ENCODE results near the gene CAPZA2.
"Not testable (repeated sequence)": the region's sequence is repeated elsewhere in the genome, so short reads cannot be mapped to it uniquely, and the experiment has no call there.

Gene CAPZA2

DNA sequence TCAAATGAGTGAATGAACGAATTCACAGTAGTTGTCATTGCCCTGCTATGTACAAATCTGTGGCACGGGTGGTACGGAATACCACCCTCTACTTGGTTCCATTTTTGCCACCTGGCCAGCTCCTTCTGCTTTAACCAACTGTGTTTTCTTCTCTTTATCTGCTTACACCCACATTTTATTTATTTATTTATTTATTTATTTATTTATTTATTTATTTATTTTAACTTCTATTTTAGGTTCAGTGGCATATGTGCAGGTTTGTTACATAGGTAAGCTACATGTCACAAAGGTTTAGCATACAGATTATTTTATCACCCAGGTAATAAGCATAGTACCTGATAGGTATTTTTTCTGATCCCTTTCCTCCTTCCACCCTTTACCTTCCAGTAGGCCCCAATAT, 42.2 kb upstream of the CAPZA2 start:
- H3K79me1 ChIP-seq (ENCODE audit: low read depth, low read length) = no peaks in the 10 kb centered on the region
- H4K91ac ChIP-seq (ENCODE audit: low read depth, low read length, poor library complexity) = no peak overlapping the region
- H3K4me1 ChIP-seq (ENCODE audit: control insufficient read depth in 2 of 2, insufficient read depth in 1 of 2, low read depth in 1 of 2, low read length in 2 of 2) = no peaks in the 10 kb centered on the region
- no peaks in the 10 kb centered on the region for H3K9me3 ChIP-seq (replicated peaks in 1 of 2; ENCODE audit: control insufficient read depth in 2 of 2, insufficient read depth in 1 of 2, low read depth in 1 of 2, low read length in 2 of 2)
- H4K8ac ChIP-seq (ENCODE audit: low read depth, low read length) = no peak overlapping the region
- no peak overlapping the region for H3K4ac ChIP-seq (ENCODE audit: low read length)
- no peak overlapping the region for H2BK5ac ChIP-seq (ENCODE audit: low read length)
- no peak overlapping the region for H2BK12ac ChIP-seq (ENCODE audit: low read length)
- no peak overlapping the region for H3K9ac ChIP-seq (ENCODE audit: low read depth, low read length, poor library complexity)
- no peak overlapping the region for H3K14ac ChIP-seq (ENCODE audit: low read length)
- H3K4me3 ChIP-seq (ENCODE audit: low read length in 2 of 2) = no peak overlapping the region
- DNase-seq (ENCODE audit: low spot score) = no peak
- no peak overlapping the region for H3K18ac ChIP-seq (ENCODE audit: low read length)
- H3K36me3 ChIP-seq (replicated peaks in 1 of 2; ENCODE audit: control insufficient read depth in 2 of 2, insufficient read depth in 2 of 2, low read length in 2 of 2) = no peaks in the 10 kb centered on the region
- no peak overlapping the region for H3K27ac ChIP-seq (replicated peaks; ENCODE audit: low read length)
- H3K4me2 ChIP-seq (ENCODE audit: insufficient read depth, low read length, poor library complexity, severe bottlenecking) = no peak overlapping the region
- no peak overlapping the region for H2AK5ac ChIP-seq (ENCODE audit: low read depth, low read length)
- H3K27me3 ChIP-seq (ENCODE audit: control insufficient read depth in 3 of 3, insufficient read depth in 3 of 3, low read depth in 1 of 3, low read length in 3 of 3) = no peaks in the 10 kb centered on the region
- no peak overlapping the region for H2AFZ ChIP-seq (ENCODE audit: low read length)
- H2BK120ac ChIP-seq (ENCODE audit: low read depth, low read length) = no peak overlapping the region
- H3K23ac ChIP-seq (ENCODE audit: low read depth, low read length, poor library complexity) = no peak overlapping the region
- WGBS, 2 donors (ENCODE audit: extremely low coverage in 2 of 2, insufficient read length in 2 of 2, insufficient replicate concordance in 1 of 2) = no CpG with 5 or more reads among the region's 3 CpGs
- no peak overlapping the region for H2BK15ac ChIP-seq (ENCODE audit: low read length)

- H3K14ac ChIP-seq (ENCODE audit: low read length); H3K27me3 ChIP-seq (ENCODE audit: control insufficient read depth in 3 of 3, insufficient read depth in 3 of 3, low read depth in 1 of 3, low read length in 3 of 3); H3K9me3 ChIP-seq (replicated peaks in 1 of 2; ENCODE audit: control insufficient read depth in 2 of 2, insufficient read depth in 1 of 2, low read depth in 1 of 2, low read length in 2 of 2); H2BK15ac ChIP-seq (ENCODE audit: low read length); H3K27ac ChIP-seq (replicated peaks; ENCODE audit: low read length); DNase-seq (ENCODE audit: low spot score); H4K8ac ChIP-seq (ENCODE audit: low read depth, low read length); H3K18ac ChIP-seq (ENCODE audit: low read length); H2BK5ac ChIP-seq (ENCODE audit: low read length); H2AK5ac ChIP-seq (ENCODE audit: low read depth, low read length); H3K4ac ChIP-seq (ENCODE audit: low read length); H3K4me1 ChIP-seq (ENCODE audit: control insufficient read depth in 2 of 2, insufficient read depth in 1 of 2, low read depth in 1 of 2, low read length in 2 of 2); H4K91ac ChIP-seq (ENCODE audit: low read depth, low read length, poor library complexity); H3K9ac ChIP-seq (ENCODE audit: low read depth, low read length, poor library complexity); H2BK12ac ChIP-seq (ENCODE audit: low read length); H3K36me3 ChIP-seq (replicated peaks in 1 of 2; ENCODE audit: control insufficient read depth in 2 of 2, insufficient read depth in 2 of 2, low read length in 2 of 2); H2AFZ ChIP-seq (ENCODE audit: low read length); H3K23ac ChIP-seq (ENCODE audit: low read depth, low read length, poor library complexity); H3K4me3 ChIP-seq (ENCODE audit: low read length in 2 of 2); H3K79me1 ChIP-seq (ENCODE audit: low read depth, low read length); H2BK120ac ChIP-seq (ENCODE audit: low read depth, low read length); H3K4me2 ChIP-seq (ENCODE audit: insufficient read depth, low read length, poor library complexity, severe bottlenecking): not testable (repeated sequence)
- whole genome bisulfite sequencing, 2 donors (ENCODE audit: extremely low coverage in 2 of 2, insufficient read length in 2 of 2, insufficient replicate concordance in 1 of 2) = no CpG with 5 or more reads among the region's 4 CpGs
Measured at GRCh38 chr7:116821647-116822046, 40.7 kb upstream of the CAPZA2 start.

GRCh38 chr7:116824449-116824848, 37.9 kb upstream of the CAPZA2 start:
- no peaks in the 10 kb centered on the region for H3K36me3 ChIP-seq (replicated peaks in 1 of 2; ENCODE audit: control insufficient read depth in 2 of 2, insufficient read depth in 2 of 2, low read length in 2 of 2)
- no peaks in the 10 kb centered on the region for H3K79me1 ChIP-seq (ENCODE audit: low read depth, low read length)
- no peak overlapping the region for H2AK5ac ChIP-seq (ENCODE audit: low read depth, low read length)
- no peaks in the 10 kb centered on the region for H3K4me1 ChIP-seq (ENCODE audit: control insufficient read depth in 2 of 2, insufficient read depth in 1 of 2, low read depth in 1 of 2, low read length in 2 of 2)
- peaks cover 0 to 4% (median 0%) of the 10 kb centered on the region in 3 experiments for H3K27me3 ChIP-seq (ENCODE audit: control insufficient read depth in 3 of 3, insufficient read depth in 3 of 3, low read depth in 1 of 3, low read length in 3 of 3)
- no peak for DNase-seq (ENCODE audit: low spot score)
- no peak overlapping the region for H4K8ac ChIP-seq (ENCODE audit: low read depth, low read length)
- no peak overlapping the region for H3K4me3 ChIP-seq (ENCODE audit: low read length in 2 of 2)
- no peak overlapping the region for H2BK5ac ChIP-seq (ENCODE audit: low read length)
- H2BK15ac ChIP-seq (ENCODE audit: low read length) = no peak overlapping the region
- H2AFZ ChIP-seq (ENCODE audit: low read length) = no peak overlapping the region
- no peak overlapping the region for H3K14ac ChIP-seq (ENCODE audit: low read length)
- no peak overlapping the region for H3K18ac ChIP-seq (ENCODE audit: low read length)
- H3K9ac ChIP-seq (ENCODE audit: low read depth, low read length, poor library complexity) = no peak overlapping the region
- H3K4ac ChIP-seq (ENCODE audit: low read length) = no peak overlapping the region
- H4K91ac ChIP-seq (ENCODE audit: low read depth, low read length, poor library complexity) = no peak overlapping the region
- H2BK120ac ChIP-seq (ENCODE audit: low read depth, low read length) = no peak overlapping the region
- no peak overlapping the region for H3K4me2 ChIP-seq (ENCODE audit: insufficient read depth, low read length, poor library complexity, severe bottlenecking)
- no peak overlapping the region for H3K27ac ChIP-seq (replicated peaks; ENCODE audit: low read length)
- no peak overlapping the region for H2BK12ac ChIP-seq (ENCODE audit: low read length)
- H3K9me3 ChIP-seq (replicated peaks in 1 of 2; ENCODE audit: control insufficient read depth in 2 of 2, insufficient read depth in 1 of 2, low read depth in 1 of 2, low read length in 2 of 2) = no peaks in the 10 kb centered on the region
- no peak overlapping the region for H3K23ac ChIP-seq (ENCODE audit: low read depth, low read length, poor library complexity)

- H2AFZ ChIP-seq (ENCODE audit: low read length) = no peak overlapping the region
- no peak overlapping the region for H4K8ac ChIP-seq (ENCODE audit: low read depth, low read length)
- H3K27me3 ChIP-seq (ENCODE audit: control insufficient read depth in 3 of 3, insufficient read depth in 3 of 3, low read depth in 1 of 3, low read length in 3 of 3) = peaks cover 0 to 4% (median 0%) of the 10 kb centered on the region in 3 experiments
- H4K91ac ChIP-seq (ENCODE audit: low read depth, low read length, poor library complexity) = no peak overlapping the region
- no peak overlapping the region for H2BK15ac ChIP-seq (ENCODE audit: low read length)
- H3K4ac ChIP-seq (ENCODE audit: low read length) = no peak overlapping the region
- no peak overlapping the region for H3K23ac ChIP-seq (ENCODE audit: low read depth, low read length, poor library complexity)
- H3K79me1 ChIP-seq (ENCODE audit: low read depth, low read length) = no peaks in the 10 kb centered on the region
- H2BK5ac ChIP-seq (ENCODE audit: low read length) = no peak overlapping the region
- no peaks in the 10 kb centered on the region for H3K4me1 ChIP-seq (ENCODE audit: control insufficient read depth in 2 of 2, insufficient read depth in 1 of 2, low read depth in 1 of 2, low read length in 2 of 2)
- H3K36me3 ChIP-seq (replicated peaks in 1 of 2; ENCODE audit: control insufficient read depth in 2 of 2, insufficient read depth in 2 of 2, low read length in 2 of 2) = no peaks in the 10 kb centered on the region
- no peak overlapping the region for H2BK120ac ChIP-seq (ENCODE audit: low read depth, low read length)
- WGBS, 2 donors (ENCODE audit: extremely low coverage in 2 of 2, insufficient read length in 2 of 2, insufficient replicate concordance in 1 of 2) = no CpG with 5 or more reads among the region's 4 CpGs
- H2AK5ac ChIP-seq (ENCODE audit: low read depth, low read length) = no peak overlapping the region
- no peak overlapping the region for H3K4me3 ChIP-seq (ENCODE audit: low read length in 2 of 2)
- no peak overlapping the region for H3K14ac ChIP-seq (ENCODE audit: low read length)
- H3K18ac ChIP-seq (ENCODE audit: low read length) = no peak overlapping the region
- DNase-seq (ENCODE audit: low spot score) = no peak
- no peaks in the 10 kb centered on the region for H3K9me3 ChIP-seq (replicated peaks in 1 of 2; ENCODE audit: control insufficient read depth in 2 of 2, insufficient read depth in 1 of 2, low read depth in 1 of 2, low read length in 2 of 2)
- no peak overlapping the region for H3K9ac ChIP-seq (ENCODE audit: low read depth, low read length, poor library complexity)
- H3K4me2 ChIP-seq (ENCODE audit: insufficient read depth, low read length, poor library complexity, severe bottlenecking) = no peak overlapping the region
- H2BK12ac ChIP-seq (ENCODE audit: low read length) = no peak overlapping the region
- no peak overlapping the region for H3K27ac ChIP-seq (replicated peaks; ENCODE audit: low read length)
Measured at GRCh38 chr7:116828281-116828680, 34.1 kb upstream of the CAPZA2 start.
